ENCODE data around the gene EPHA4.

GRCh38 chr2:221500501-221501209 lies 71.4 kb downstream of the EPHA4 start:
- TF ChIP-seq CTCF (IDR thresholded peaks at IDR 0.05; ENCODE audit: borderline replicate concordance, extremely low read depth, low read length, poor library complexity, severe bottlenecking), result no peak
- no peak for TF ChIP-seq EZH2 (IDR thresholded peaks at IDR 0.05; ENCODE audit: borderline replicate concordance, low read depth, low read length, severe bottlenecking)
